Right lobe of liver (tissue), 6 donors: Measurements from ENCODE around the gene CLCC1. TPM values are rescaled to one million over a fixed set of nuclear protein-coding genes. Genes with fewer than 3 reads are reported as not detected.
"Not testable (repeated sequence)": the region's sequence is repeated elsewhere in the genome, so short reads cannot be mapped to it uniquely, and the experiment has no call there.

Experiments used
- ATAC-seq, 4 donors: fragments of 200-7000 bp; cut with Tn5 transposase; one replicate each; pipeline ENCODE4 v1.9.1; 2020; ENCODE audit warnings: mild to moderate bottlenecking in 4 of 4, moderate library complexity in 4 of 4
- DNase-seq, 3 donors: peaks; one replicate each; pipeline ENCODE4 v3.0.0-alpha.2; 2020
- H3K27ac ChIP-seq, 3 donors: fragments of 200-600 bp; one replicate each; pipeline ENCODE4 v1.8.0; 2022
- H3K27me3 ChIP-seq, 2 donors: fragments of 200-600 bp; one replicate each; pipeline ENCODE4 v1.8.0; 2022
- H3K36me3 ChIP-seq, 4 donors: fragments of 200-600 bp; sonication (generic) in 1 of 4; one replicate each; pipeline versions ENCODE4 v1.5.1 to v1.8.0; 2017 to 2022; ENCODE audit warnings: control low read depth in 1 of 4
- H3K4me1 ChIP-seq, 4 donors: fragments of 200-600 bp; sonication (generic) in 1 of 4; one replicate each; pipeline versions ENCODE4 v1.5.1 to v1.8.0; 2017 to 2022; ENCODE audit warnings: control low read depth in 1 of 4
- H3K4me3 ChIP-seq, 3 donors: fragments of 200-600 bp; one replicate each; pipeline ENCODE4 v1.8.0; 2022
- H3K9me3 ChIP-seq, 4 donors: fragments of 200-600 bp; sonication (generic) in 1 of 4; one replicate each; pipeline versions ENCODE4 v1.5.1 to v1.8.0; 2017 to 2022; ENCODE audit warnings: control low read depth in 1 of 4
- POLR2A ChIP-seq: fragments of 450-650 bp; IDR thresholded peaks from one replicate; pipeline ENCODE4 v1.6.1; 2017; ENCODE audit warnings: antibody characterized with exemption, mild to moderate bottlenecking
- WGBS: methylation state at CpG from one replicate; pipeline ENCODE4 v1.1.6; 2018; ENCODE audit warnings: low coverage, low lambda C conversion rate; ENCODE audit not compliant: insufficient coverage; ENCODE audit errors: missing lambda C conversion rate; 5-methylcytosine and 5-hydroxymethylcytosine counted together
- intact Hi-C, 2 donors: fragments of 100-400 bp; cut with DNase I; formaldehyde crosslinking; loops; one replicate each; pipeline versions ENCODE4 v1.11.2 to v1.14.1; 2022
- small RNA-seq, 2 experiments: library from RNA; depleted of rRNA; stranded (forward); fragments of <200 nt; gene quantifications; one replicate each; pipeline ENCODE3, GENCODE V24; 2016
- total RNA-seq, 6 experiments: library from RNA; depleted of rRNA in 2 of 6; stranded (reverse); fragments of >200 nt in 2 of 6; fragmentation: NEBNext Ultra II Directional in 3 of 6; extraction: Animal tissue kit (Norgen Biotek cat#: 25700) in 3 of 6; gene quantifications; one replicate each; pipeline versions ENCODE4 v1.1.0 to v1.2.4, GENCODE V29; 2016 to 2023
- TF ChIP-seq, protein P1 (sequence below), 4 donors: fragments of 200-600 bp in 3 of 4; fragments of 450-650 bp in 1 of 4; IDR thresholded peaks; one replicate each; pipeline versions ENCODE4 v1.5.1 to v1.8.0; 2016 to 2022; ENCODE audit warnings: antibody characterized with exemption in 4 of 4, mild to moderate bottlenecking in 2 of 4
- donor health status: DM: no; HTN: yes; CAD: no.
- donor health status: DM: no; HTN: no; CAD: no.
- donor health status: DM: no; HTN: no; CAD: no.
- donor health status: DM: no; HTN: yes; CAD: no.
- donor health status: DM: no; HTN: yes; CAD: no.

Gene CLCC1
- total RNA-seq, 6 experiments from 2014 or later, result 14.1 to 22.1 (median 19.5) TPM

DNA sequence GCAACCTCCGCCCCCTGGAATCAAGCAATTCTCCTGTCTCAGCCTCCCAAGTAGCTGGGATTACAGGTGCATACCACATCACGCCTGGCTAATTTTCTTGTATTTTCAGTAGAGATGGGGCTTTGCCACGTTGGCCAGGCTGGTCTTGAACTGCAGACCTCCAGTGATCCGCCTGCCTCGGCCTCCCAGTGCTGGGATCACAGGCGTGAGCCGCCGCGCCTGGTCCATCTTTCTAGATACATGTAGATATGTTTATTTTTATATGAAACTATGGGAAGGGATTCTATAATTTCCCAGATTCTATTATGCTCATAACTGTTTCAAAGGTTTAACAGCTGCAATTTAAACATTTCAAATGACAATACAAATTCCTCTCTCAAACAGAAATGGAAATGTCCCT lies 27.1 kb downstream of the CLCC1 start:
- H3K4me1 ChIP-seq, result no peaks in the 10 kb centered on the region
- no peaks in the 10 kb centered on the region for H3K9me3 ChIP-seq
- intact Hi-C loops, result no loop called here
- no peaks in the 10 kb centered on the region for H3K27me3 ChIP-seq
- DNase-seq (no peak), ATAC-seq (no peak)
- 92% methylated on average over 2 of the region's 9 CpGs for WGBS
- no peak overlapping the region for H3K4me3 ChIP-seq
- no peak overlapping the region for H3K27ac ChIP-seq
- H3K36me3 ChIP-seq, result peaks cover 0 to 84% (median 43%) of the 10 kb centered on the region in 4 donors
- TF ChIP-seq, protein P1, sequence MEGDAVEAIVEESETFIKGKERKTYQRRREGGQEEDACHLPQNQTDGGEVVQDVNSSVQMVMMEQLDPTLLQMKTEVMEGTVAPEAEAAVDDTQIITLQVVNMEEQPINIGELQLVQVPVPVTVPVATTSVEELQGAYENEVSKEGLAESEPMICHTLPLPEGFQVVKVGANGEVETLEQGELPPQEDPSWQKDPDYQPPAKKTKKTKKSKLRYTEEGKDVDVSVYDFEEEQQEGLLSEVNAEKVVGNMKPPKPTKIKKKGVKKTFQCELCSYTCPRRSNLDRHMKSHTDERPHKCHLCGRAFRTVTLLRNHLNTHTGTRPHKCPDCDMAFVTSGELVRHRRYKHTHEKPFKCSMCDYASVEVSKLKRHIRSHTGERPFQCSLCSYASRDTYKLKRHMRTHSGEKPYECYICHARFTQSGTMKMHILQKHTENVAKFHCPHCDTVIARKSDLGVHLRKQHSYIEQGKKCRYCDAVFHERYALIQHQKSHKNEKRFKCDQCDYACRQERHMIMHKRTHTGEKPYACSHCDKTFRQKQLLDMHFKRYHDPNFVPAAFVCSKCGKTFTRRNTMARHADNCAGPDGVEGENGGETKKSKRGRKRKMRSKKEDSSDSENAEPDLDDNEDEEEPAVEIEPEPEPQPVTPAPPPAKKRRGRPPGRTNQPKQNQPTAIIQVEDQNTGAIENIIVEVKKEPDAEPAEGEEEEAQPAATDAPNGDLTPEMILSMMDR (IDR thresholded peaks at IDR 0.05), result no peak
- no peak for TF ChIP-seq POLR2A

DNA sequence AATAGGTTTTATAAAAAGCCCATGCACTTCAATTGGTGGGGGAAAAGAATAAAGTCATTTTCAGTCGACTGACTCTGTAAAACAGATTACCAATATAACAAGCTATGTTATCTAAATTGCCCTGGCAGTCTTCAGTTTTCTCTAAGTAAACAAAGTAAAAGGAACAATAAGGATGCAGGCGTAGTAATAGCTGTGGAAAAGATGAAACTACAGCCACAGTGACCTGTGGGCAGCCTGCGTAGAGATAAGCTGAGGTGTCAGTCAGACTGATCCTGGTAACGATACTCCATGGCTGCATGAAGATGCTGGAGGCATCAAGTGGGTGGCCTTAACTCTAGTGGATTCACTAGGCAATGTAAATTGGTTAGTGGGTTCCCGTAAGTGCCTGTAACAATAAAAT lies 29.3 kb downstream of the CLCC1 start:
- Histone ChIP-seq H3K4me3 (no peak overlapping the region), H3K36me3 (peaks cover 0 to 93% (median 44%) of the 10 kb centered on the region in 4 donors), H3K4me1 (no peaks in the 10 kb centered on the region), H3K27me3 (no peaks in the 10 kb centered on the region), H3K9me3 (no peaks in the 10 kb centered on the region), H3K27ac (no peak overlapping the region)
- intact Hi-C loops, result no loop called here
- DNase-seq (no peak), ATAC-seq (no peak)
- 83% methylated on average over 4 of the region's 5 CpGs for WGBS
- TF ChIP-seq POLR2A, result no peak
- TF ChIP-seq, protein P1 (IDR thresholded peaks at IDR 0.05), result no peak

DNA sequence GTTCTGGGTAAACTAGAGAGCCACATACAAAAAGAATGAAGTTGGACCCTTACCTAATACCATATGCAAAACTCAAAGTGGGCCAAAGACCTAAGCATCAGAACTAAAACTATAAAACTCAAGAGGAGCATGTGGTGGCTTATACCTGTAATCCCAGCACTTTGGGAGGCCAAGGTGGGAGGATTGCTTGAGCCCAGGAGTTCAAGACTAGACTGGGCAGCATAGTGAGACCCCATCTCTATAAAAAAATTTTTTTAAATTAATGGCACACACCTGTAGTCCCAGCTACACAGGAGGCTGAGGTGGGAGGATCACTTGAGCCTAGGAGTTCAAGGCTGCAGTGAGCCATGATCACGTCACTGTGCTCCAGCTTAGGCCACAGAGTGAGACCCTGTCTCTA lies 35.7 kb downstream of the CLCC1 start:
- H3K27me3 ChIP-seq, ATAC-seq, H3K27ac ChIP-seq, H3K9me3 ChIP-seq, intact Hi-C loops, H3K4me3 ChIP-seq, DNase-seq, H3K4me1 ChIP-seq: not testable (repeated sequence)
- peaks cover 0 to 48% (median 26%) of the 10 kb centered on the region in 4 donors for H3K36me3 ChIP-seq
- WGBS, result no CpG with 5 or more reads among the region's 1 CpG

- H3K36me3 ChIP-seq, result peaks cover 0 to 33% (median 19%) of the 10 kb centered on the region in 4 donors
- H3K9me3 ChIP-seq, result no peaks in the 10 kb centered on the region
- H3K4me1 ChIP-seq, result no peaks in the 10 kb centered on the region
Observed at GRCh38 chr1:108925920-108926319, 37.4 kb downstream of the CLCC1 start.

DNA sequence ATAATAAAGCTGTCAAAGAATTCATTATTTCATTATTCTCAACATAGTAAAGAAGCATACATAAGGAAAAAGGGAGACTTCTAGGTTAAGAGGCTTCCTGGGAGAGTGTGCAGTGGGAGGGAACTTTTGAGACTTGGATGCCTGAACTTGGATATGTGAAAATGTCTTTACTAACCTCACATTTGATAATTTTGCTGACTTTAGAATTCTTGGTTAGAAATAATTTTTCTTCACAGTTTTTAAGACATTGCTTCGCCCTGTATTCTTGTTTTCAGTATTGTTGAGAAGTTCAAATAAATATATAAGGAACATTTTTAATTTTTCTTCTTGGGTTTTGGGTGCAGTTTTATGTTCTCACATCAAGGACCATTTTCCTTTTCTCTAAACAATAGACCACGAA lies 46.5 kb downstream of the CLCC1 start:
- no peak overlapping the region for H3K27ac ChIP-seq
- no peak for DNase-seq
- no peaks in the 10 kb centered on the region for H3K36me3 ChIP-seq
- 88% methylated on average over 2 of the region's 2 CpGs for WGBS
- no peak for ATAC-seq
- no peaks in the 10 kb centered on the region for H3K9me3 ChIP-seq
- TF ChIP-seq, protein P1 (IDR thresholded peaks at IDR 0.05), result no peak
- no peak for TF ChIP-seq POLR2A
- H3K4me1 ChIP-seq, result no peaks in the 10 kb centered on the region
- no peak overlapping the region for H3K4me3 ChIP-seq
- no peaks in the 10 kb centered on the region for H3K27me3 ChIP-seq
- intact Hi-C loops, result no loop called here

More at GRCh38 chr1:108925920-108926319, 37.4 kb downstream of the CLCC1 start:
- ATAC-seq (no peak), DNase-seq (no peak)
- 95% methylated on average over 2 of the region's 2 CpGs for WGBS
- TF ChIP-seq, protein P1 (IDR thresholded peaks at IDR 0.05), result no peak
- no peak for TF ChIP-seq POLR2A
- Histone ChIP-seq H3K27me3 (no peaks in the 10 kb centered on the region), H3K27ac (no peak overlapping the region), H3K4me3 (no peak overlapping the region)
- intact Hi-C loops, result no loop called here

Small RNAs within 50 kb of the gene (small RNA-seq; reads per million reads assigned to genes)
- gene BX679664.2, result 0 reads per million in 2 experiments

Other genes with a start within 250 kb of the CLCC1 start
- 10 to 100 TPM; 15.3 to 32.2 (median 22.3) TPM for gene STXBP3, start 216.8 kb downstream of the CLCC1 start, total RNA-seq
- not detected for gene AKNAD1, start 106.4 kb downstream of the CLCC1 start, total RNA-seq
- gene GPSM2, start 86.5 kb downstream of the CLCC1 start, total RNA-seq, result 1 to 10 TPM in 2 of 6 experiments, under 1 TPM in 4; 0.51 to 2.1 (median 0.89) TPM
- 1 to 10 TPM; 2.4 to 4.2 (median 2.6) TPM for gene WDR47, start 78.6 kb upstream of the CLCC1 start, total RNA-seq
- gene TAF13, start 112.5 kb upstream of the CLCC1 start, total RNA-seq, result 10 to 100 TPM; 19.2 to 41.1 (median 26.4) TPM
- 10 to 100 TPM; 10.5 to 21.9 (median 15.1) TPM for gene TMEM167B, start 127.3 kb upstream of the CLCC1 start, total RNA-seq
- 1 to 10 TPM in 1 of 6 experiments, under 1 TPM in 5; 0.16 to 1.2 (median 0.22) TPM for gene ELAPOR1, start 150.6 kb upstream of the CLCC1 start, total RNA-seq